ENCODE data around the gene SERPINB4.

DNA sequence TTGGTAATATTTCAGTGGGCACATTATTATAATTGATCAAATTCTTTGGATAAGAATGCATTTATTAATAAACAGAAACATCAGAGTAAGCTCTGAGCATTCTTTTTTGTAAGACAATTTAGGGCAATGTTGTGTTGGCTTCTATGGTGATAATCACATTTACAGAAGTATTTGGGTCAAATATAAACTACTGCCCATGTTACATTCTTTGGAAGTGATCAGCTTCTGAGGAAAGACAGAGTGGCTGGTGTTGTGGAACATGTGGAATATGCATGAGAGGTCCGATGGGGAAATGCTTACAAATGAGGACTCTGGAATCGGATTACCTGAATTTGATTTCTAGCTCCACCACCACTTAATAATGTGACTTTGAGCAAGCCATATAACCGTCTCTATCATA is 37.5 kb downstream of the SERPINB4 start:
- TF ChIP-seq ZBTB43 (CRISPR knock-in tag; conservative IDR thresholded peaks at IDR 0.05) (no peak), MXI1 (IDR thresholded peaks at IDR 0.05; ENCODE audit: borderline replicate concordance, low read depth, low read length) (no peak), ELF1 (CRISPR knock-in tag; IDR thresholded peaks at IDR 0.05) (no peak), SMARCC2 (IDR thresholded peaks at IDR 0.05) (no peak), CTCF (CRISPR knock-in tag; IDR thresholded peaks at IDR 0.05) (no peak), ATF7 (IDR thresholded peaks at IDR 0.05) (no peak), ATF7 (CRISPR knock-in tag; IDR thresholded peaks at IDR 0.05) (no peak), NR2C2 (CRISPR knock-in tag; IDR thresholded peaks at IDR 0.05; ENCODE audit: borderline replicate concordance) (no peak), ZFP62 (CRISPR knock-in tag; IDR thresholded peaks at IDR 0.05) (no peak), TFDP2 (CRISPR knock-in tag; IDR thresholded peaks at IDR 0.05) (no peak), ZNF710 (CRISPR knock-in tag; IDR thresholded peaks at IDR 0.05; ENCODE audit: borderline replicate concordance) (no peak)
- TF ChIP-seq, protein P1, sequence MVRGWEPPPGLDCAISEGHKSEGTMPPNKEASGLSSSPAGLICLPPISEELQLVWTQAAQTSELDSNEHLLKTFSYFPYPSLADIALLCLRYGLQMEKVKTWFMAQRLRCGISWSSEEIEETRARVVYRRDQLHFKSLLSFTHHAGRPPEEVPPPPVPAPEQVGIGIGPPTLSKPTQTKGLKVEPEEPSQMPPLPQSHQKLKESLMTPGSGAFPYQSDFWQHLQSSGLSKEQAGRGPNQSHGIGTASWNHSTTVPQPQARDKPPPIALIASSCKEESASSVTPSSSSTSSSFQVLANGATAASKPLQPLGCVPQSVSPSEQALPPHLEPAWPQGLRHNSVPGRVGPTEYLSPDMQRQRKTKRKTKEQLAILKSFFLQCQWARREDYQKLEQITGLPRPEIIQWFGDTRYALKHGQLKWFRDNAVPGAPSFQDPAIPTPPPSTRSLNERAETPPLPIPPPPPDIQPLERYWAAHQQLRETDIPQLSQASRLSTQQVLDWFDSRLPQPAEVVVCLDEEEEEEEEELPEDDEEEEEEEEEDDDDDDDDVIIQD (CRISPR knock-in tag; IDR thresholded peaks at IDR 0.05; ENCODE audit: low read depth), result no peak

Measured in HepG2 (cell line).